ENCODE results near the gene ZNF614. TPM values are rescaled to one million over a fixed set of nuclear protein-coding genes. Genes with fewer than 3 reads are reported as not detected.

The ZNF614 gene
- total RNA-seq, 1 donor from 2014 or later: 9.9 TPM

DNA sequence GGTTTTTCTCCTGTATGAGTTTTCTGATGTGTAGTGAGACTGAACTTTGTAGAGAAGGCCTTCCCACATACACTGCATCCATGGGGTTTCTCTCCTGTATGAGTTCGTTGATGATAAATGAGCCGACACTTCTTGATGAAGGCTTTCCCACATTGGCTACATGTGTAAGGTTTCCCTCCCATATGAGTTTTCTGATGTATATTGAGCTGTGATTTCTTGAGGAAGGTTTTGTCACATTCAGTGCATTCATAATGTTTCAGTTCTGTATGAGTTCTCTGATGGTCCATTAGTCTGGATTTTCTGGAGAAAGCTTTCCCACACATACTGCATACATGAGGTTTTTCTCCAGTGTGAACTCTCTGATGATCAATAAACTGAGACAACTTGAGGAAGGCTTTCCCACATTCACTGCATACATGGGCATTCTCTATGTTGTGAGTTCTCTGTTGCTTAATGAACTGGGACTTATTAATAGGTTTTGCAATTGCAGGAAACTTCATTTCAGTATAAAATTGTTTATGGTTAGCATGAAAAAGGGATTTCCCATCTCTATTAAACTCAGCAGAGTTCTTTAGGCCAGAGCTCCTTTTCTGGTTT lies 34.0 kb downstream of the ZNF614 start:
- no peaks in the 10 kb centered on the region for H3K79me2 ChIP-seq (ENCODE audit: insufficient read depth, low read length)
- no peaks in the 10 kb centered on the region for H4K20me1 ChIP-seq (ENCODE audit: insufficient read depth, low read length)
- H3K4me1 ChIP-seq (ENCODE audit: insufficient read depth, low read length): no peaks in the 10 kb centered on the region
- Mint-ChIP-seq H3K4me3 (ENCODE audit: unreplicated experiment) (no peak overlapping the region), H3K4me1 (ENCODE audit: low read depth, unreplicated experiment) (no peaks in the 10 kb centered on the region), H3K27me3 (ENCODE audit: low read depth, unreplicated experiment) (no peaks in the 10 kb centered on the region), H3K9me3 (ENCODE audit: unreplicated experiment) (peaks cover 81% of the 10 kb centered on the region), H3K27ac (ENCODE audit: unreplicated experiment) (no peak overlapping the region), H3K36me3 (ENCODE audit: low read depth, unreplicated experiment) (peaks cover 77% of the 10 kb centered on the region)
- no peaks in the 10 kb centered on the region for H3K27me3 ChIP-seq (ENCODE audit: insufficient read depth, low read length)
- no peak overlapping the region for H3K9ac ChIP-seq (ENCODE audit: low read length)
- FAIRE-seq (peak; percentile 54), DNase-seq (ENCODE audit: low read depth) (peak; percentile 1)
- H2AFZ ChIP-seq (ENCODE audit: low read depth, low read length): no peak overlapping the region
- TF ChIP-seq CTCF (IDR thresholded peaks at IDR 0.05; ENCODE audit: insufficient read depth, low read depth, low read length) (no peak), EZH2 (IDR thresholded peaks at IDR 0.05; ENCODE audit: insufficient read depth, low read length) (no peak)
- H3K4me3 ChIP-seq (ENCODE audit: insufficient read depth, low read depth, low read length): no peak overlapping the region
- no peak overlapping the region for H3K4me2 ChIP-seq (ENCODE audit: low read length)
- peaks cover 45% of the 10 kb centered on the region for H3K9me3 ChIP-seq (ENCODE audit: insufficient read depth, low read depth, low read length)
- H3K27ac ChIP-seq (ENCODE audit: low read depth, low read length): no peak overlapping the region
- H3K36me3 ChIP-seq (ENCODE audit: insufficient read depth, low read length): peaks cover 24% of the 10 kb centered on the region

GRCh38 chr19:51993422-51993821 lies 34.8 kb downstream of the ZNF614 start:
- H3K9me3 Mint-ChIP-seq (ENCODE audit: unreplicated experiment): peaks cover 80% of the 10 kb centered on the region
- H3K36me3 Mint-ChIP-seq (ENCODE audit: low read depth, unreplicated experiment): peaks cover 76% of the 10 kb centered on the region
- Histone ChIP-seq H3K9me3 (ENCODE audit: insufficient read depth, low read depth, low read length) (peaks cover 48% of the 10 kb centered on the region), H3K27ac (ENCODE audit: low read depth, low read length) (no peak overlapping the region), H4K20me1 (ENCODE audit: insufficient read depth, low read length) (no peaks in the 10 kb centered on the region), H3K4me1 (ENCODE audit: insufficient read depth, low read length) (no peaks in the 10 kb centered on the region), H3K4me3 (ENCODE audit: insufficient read depth, low read depth, low read length) (no peak overlapping the region), H3K9ac (ENCODE audit: low read length) (no peak overlapping the region), H3K4me2 (ENCODE audit: low read length) (no peak overlapping the region), H3K79me2 (ENCODE audit: insufficient read depth, low read length) (no peaks in the 10 kb centered on the region), H3K36me3 (ENCODE audit: insufficient read depth, low read length) (peaks cover 21% of the 10 kb centered on the region), H3K27me3 (ENCODE audit: insufficient read depth, low read length) (no peaks in the 10 kb centered on the region), H2AFZ (ENCODE audit: low read depth, low read length) (no peak overlapping the region)
- no peak overlapping the region for H3K27ac Mint-ChIP-seq (ENCODE audit: unreplicated experiment)
- H3K4me3 Mint-ChIP-seq (ENCODE audit: unreplicated experiment): no peak overlapping the region
- DNase-seq (ENCODE audit: low read depth) (no peak), FAIRE-seq (no peak)
- H3K4me1 Mint-ChIP-seq (ENCODE audit: low read depth, unreplicated experiment): no peaks in the 10 kb centered on the region
- no peak for TF ChIP-seq CTCF (IDR thresholded peaks at IDR 0.05; ENCODE audit: insufficient read depth, low read depth, low read length)
- TF ChIP-seq EZH2 (IDR thresholded peaks at IDR 0.05; ENCODE audit: insufficient read depth, low read length): no peak
- H3K27me3 Mint-ChIP-seq (ENCODE audit: low read depth, unreplicated experiment): no peaks in the 10 kb centered on the region
